Glutamatergic neuron (in vitro differentiated cells): ENCODE data around the gene KDM2B. TPM values are rescaled to one million over a fixed set of nuclear protein-coding genes. Genes with fewer than 3 reads are reported as not detected.

Experiments
- DNase-seq: peaks from one replicate; pipeline ENCODE4 v3.0.0; 2022
- H3K27ac Mint-ChIP-seq: one replicate; pipeline ENCODE4 v1.8.0; 2020; ENCODE audit warnings: mild to moderate bottlenecking, mixed read lengths, inconsistent platforms; ENCODE audit not compliant: unreplicated experiment
- H3K27me3 Mint-ChIP-seq: one replicate; pipeline ENCODE4 v1.8.0; 2020; ENCODE audit warnings: mild to moderate bottlenecking, moderate library complexity, mixed read lengths, inconsistent platforms; ENCODE audit not compliant: unreplicated experiment
- H3K36me3 Mint-ChIP-seq: one replicate; pipeline ENCODE4 v1.8.0; 2020; ENCODE audit warnings: mild to moderate bottlenecking, mixed read lengths, inconsistent platforms; ENCODE audit not compliant: unreplicated experiment
- H3K4me1 Mint-ChIP-seq: one replicate; pipeline ENCODE4 v1.8.0; 2020; ENCODE audit warnings: mild to moderate bottlenecking, low read depth, mixed read lengths, inconsistent platforms; ENCODE audit not compliant: unreplicated experiment
- H3K4me3 Mint-ChIP-seq: one replicate; pipeline ENCODE4 v1.8.0; 2020; ENCODE audit warnings: mild to moderate bottlenecking, mixed read lengths, inconsistent platforms; ENCODE audit not compliant: unreplicated experiment
- H3K9me3 Mint-ChIP-seq: one replicate; pipeline ENCODE4 v1.8.0; 2020; ENCODE audit warnings: mild to moderate bottlenecking, moderate library complexity, mixed read lengths, inconsistent platforms; ENCODE audit not compliant: unreplicated experiment
- CTCF ChIP-seq: fragments of 200-600 bp; sonication (generic); IDR thresholded peaks from one replicate; pipeline ENCODE4 v1.5.0; 2021; ENCODE audit not compliant: partially characterized antibody, unreplicated experiment
- total RNA-seq: library from RNA; stranded (reverse); fragmentation: NEBNext Ultra II Directional; extraction: Animal tissue kit (Norgen Biotek cat#: 25700); gene quantifications from one replicate; pipeline ENCODE4 v1.2.1, GENCODE V29; 2021; ENCODE audit not compliant: unreplicated experiment

The KDM2B gene
- total RNA-seq, 1 donor from 2014 or later, result 64.3 TPM

- Mint-ChIP-seq H3K4me3 (no peak overlapping the region), H3K36me3 (no peaks in the 10 kb centered on the region), H3K27ac (no peak overlapping the region), H3K4me1 (peaks cover 21% of the 10 kb centered on the region), H3K27me3 (peaks cover 11% of the 10 kb centered on the region), H3K9me3 (peaks cover 9% of the 10 kb centered on the region)
- no peak for TF ChIP-seq CTCF
- no peak for DNase-seq
Measured at GRCh38 chr12:121520586-121521086, 60.2 kb downstream of the KDM2B start.

GRCh38 chr12:121520119-121520518, 60.7 kb downstream of the KDM2B start:
- Mint-ChIP-seq H3K9me3 (peaks cover 9% of the 10 kb centered on the region), H3K27ac (no peak overlapping the region), H3K4me1 (peaks cover 21% of the 10 kb centered on the region), H3K27me3 (peaks cover 11% of the 10 kb centered on the region), H3K36me3 (no peaks in the 10 kb centered on the region), H3K4me3 (no peak overlapping the region)
- no peak for TF ChIP-seq CTCF
- DNase-seq, result no peak

GRCh38 chr12:121519227-121519626, 61.6 kb downstream of the KDM2B start:
- peaks cover 7% of the 10 kb centered on the region for H3K27me3 Mint-ChIP-seq
- H3K9me3 Mint-ChIP-seq, result peaks cover 8% of the 10 kb centered on the region
- TF ChIP-seq CTCF, result no peak
- H3K36me3 Mint-ChIP-seq, result no peaks in the 10 kb centered on the region
- no peak overlapping the region for H3K27ac Mint-ChIP-seq
- no peak overlapping the region for H3K4me3 Mint-ChIP-seq
- DNase-seq, result no peak
- H3K4me1 Mint-ChIP-seq, result peaks cover 17% of the 10 kb centered on the region

GRCh38 chr12:121518656-121519055, 62.2 kb downstream of the KDM2B start:
- no peak overlapping the region for H3K4me3 Mint-ChIP-seq
- DNase-seq, result no peak
- no peak overlapping the region for H3K27ac Mint-ChIP-seq
- no peaks in the 10 kb centered on the region for H3K36me3 Mint-ChIP-seq
- H3K27me3 Mint-ChIP-seq, result peaks cover 3% of the 10 kb centered on the region
- peaks cover 5% of the 10 kb centered on the region for H3K9me3 Mint-ChIP-seq
- H3K4me1 Mint-ChIP-seq, result peaks cover 14% of the 10 kb centered on the region
- no peak for TF ChIP-seq CTCF

- Mint-ChIP-seq H3K9me3 (no peaks in the 10 kb centered on the region), H3K36me3 (no peaks in the 10 kb centered on the region)
Measured at GRCh38 chr12:121516437-121517011, 64.3 kb downstream of the KDM2B start.

More at GRCh38 chr12:121516437-121517011, 64.3 kb downstream of the KDM2B start:
- DNase-seq, result no peak
- Mint-ChIP-seq H3K4me1 (peaks cover 17% of the 10 kb centered on the region), H3K4me3 (no peak overlapping the region), H3K27ac (no peak overlapping the region), H3K27me3 (no peaks in the 10 kb centered on the region)
- TF ChIP-seq CTCF, result no peak
